Measurements from ENCODE around the gene MINDY4B. TPM values are rescaled to one million over a fixed set of nuclear protein-coding genes. Genes with fewer than 3 reads are reported as not detected.

Gene MINDY4B
- total RNA-seq, 1 donor from 2014 or later = not detected

- Histone ChIP-seq H3K27me3 (no peaks in the 10 kb centered on the region), H3K9me3 (no peaks in the 10 kb centered on the region), H3K27ac (no peak overlapping the region), H3K4me1 (no peaks in the 10 kb centered on the region), H3K4me3 (no peak overlapping the region), H3K36me3 (no peaks in the 10 kb centered on the region)
- intact Hi-C loops (cut with DNase I) = no loop called here
- DNase-seq (ENCODE audit: low spot score in 2 of 2) = no peak
- TF ChIP-seq CTCF (IDR thresholded peaks at IDR 0.05) = no peak
Observed at GRCh38 chr3:150899141-150899540, 6.1 kb downstream of the MINDY4B start.

- Histone ChIP-seq H3K4me3 (no peak overlapping the region), H3K4me1 (no peaks in the 10 kb centered on the region), H3K36me3 (no peaks in the 10 kb centered on the region), H3K9me3 (no peaks in the 10 kb centered on the region), H3K27me3 (no peaks in the 10 kb centered on the region), H3K27ac (no peak overlapping the region)
- no peak for TF ChIP-seq CTCF (IDR thresholded peaks at IDR 0.05)
- DNase-seq (ENCODE audit: low spot score in 2 of 2) = no peak
- intact Hi-C loops (cut with DNase I) = no loop called here
Observed at GRCh38 chr3:150898046-150898754, 7.0 kb downstream of the MINDY4B start.

DNA sequence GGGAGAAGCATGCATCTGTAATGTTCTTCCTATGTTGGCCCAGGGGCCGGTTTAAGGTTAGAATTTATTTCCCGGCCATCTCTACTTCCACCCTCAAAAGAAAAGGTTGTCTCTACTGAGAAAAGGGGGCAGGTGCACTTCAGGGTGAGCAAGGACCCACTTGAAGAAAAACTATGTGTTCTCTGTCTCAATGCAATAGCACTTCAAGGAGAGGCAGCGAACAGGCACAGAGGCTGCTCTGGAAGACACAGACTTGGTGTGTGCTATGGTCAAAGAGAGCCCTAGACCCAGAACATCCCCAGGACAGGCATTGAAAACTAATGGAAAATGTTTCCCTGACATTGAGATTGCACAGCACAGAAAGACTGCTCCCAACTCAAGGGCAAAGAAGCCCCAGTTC lies 7.6 kb downstream of the MINDY4B start:
- intact Hi-C loops (cut with DNase I) = no loop called here

DNA sequence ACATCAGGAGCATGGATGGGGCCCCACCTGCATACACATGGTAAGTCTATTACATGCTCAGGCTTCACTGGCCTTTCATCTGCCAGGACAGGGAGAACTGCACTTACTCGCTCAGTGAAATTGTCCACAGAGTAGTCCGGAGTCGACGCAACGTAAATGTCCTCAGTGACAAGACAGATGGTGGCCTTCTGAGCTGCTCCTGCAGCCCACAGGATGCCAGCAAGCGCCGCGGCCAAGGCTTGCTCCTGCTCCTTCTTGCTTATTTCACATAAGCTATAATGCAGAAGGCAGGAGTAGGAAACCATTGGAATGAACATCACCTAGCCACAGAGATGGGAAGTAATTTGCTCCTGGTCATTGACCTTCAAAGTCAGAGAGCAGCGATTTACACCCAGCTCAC lies 14.4 kb downstream of the MINDY4B start:
- no peaks in the 10 kb centered on the region for H3K36me3 ChIP-seq
- DNase-seq (ENCODE audit: low spot score in 2 of 2) = no peak
- TF ChIP-seq CTCF (IDR thresholded peaks at IDR 0.05) = no peak
- no peak overlapping the region for H3K27ac ChIP-seq
- no peaks in the 10 kb centered on the region for H3K4me1 ChIP-seq
- H3K27me3 ChIP-seq = no peaks in the 10 kb centered on the region
- H3K9me3 ChIP-seq = no peaks in the 10 kb centered on the region
- no peak overlapping the region for H3K4me3 ChIP-seq
- intact Hi-C loops (cut with DNase I) = no loop called here

More for the DNA sequence above, 7.6 kb downstream of the MINDY4B start:
- Histone ChIP-seq H3K9me3 (no peaks in the 10 kb centered on the region), H3K4me1 (no peaks in the 10 kb centered on the region), H3K4me3 (no peak overlapping the region), H3K27ac (no peak overlapping the region), H3K36me3 (no peaks in the 10 kb centered on the region), H3K27me3 (no peaks in the 10 kb centered on the region)
- DNase-seq (ENCODE audit: low spot score in 2 of 2) = no peak
- TF ChIP-seq CTCF (IDR thresholded peaks at IDR 0.05) = no peak

DNA sequence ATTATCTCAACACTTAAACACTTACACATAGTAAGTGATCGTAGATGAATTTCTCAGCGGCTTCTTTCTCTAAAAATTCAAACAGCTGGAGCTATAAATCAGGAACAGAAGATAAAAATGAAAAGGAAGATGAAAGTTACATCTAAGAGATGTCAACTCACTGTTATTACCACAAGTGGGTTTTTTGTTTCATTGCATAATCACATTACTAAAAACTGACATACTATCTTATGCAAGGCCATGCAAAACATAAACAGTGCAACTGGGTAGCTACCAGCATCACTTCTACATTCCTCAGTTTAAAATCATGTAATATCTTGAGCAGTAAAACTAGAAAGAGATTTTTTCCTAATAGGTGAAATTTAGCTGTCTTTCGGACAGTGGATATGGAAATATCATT lies 14.9 kb downstream of the MINDY4B start:
- Histone ChIP-seq H3K9me3 (no peaks in the 10 kb centered on the region), H3K4me1 (no peaks in the 10 kb centered on the region), H3K36me3 (no peaks in the 10 kb centered on the region), H3K27ac (no peak overlapping the region), H3K4me3 (no peak overlapping the region), H3K27me3 (no peaks in the 10 kb centered on the region)
- intact Hi-C loops (cut with DNase I) = no loop called here
- TF ChIP-seq CTCF (IDR thresholded peaks at IDR 0.05) = no peak
- no peak for DNase-seq (ENCODE audit: low spot score in 2 of 2)

- no peak overlapping the region for H3K4me3 ChIP-seq
- H3K27me3 ChIP-seq = no peaks in the 10 kb centered on the region
- no peak for TF ChIP-seq CTCF (IDR thresholded peaks at IDR 0.05)
- DNase-seq (ENCODE audit: low spot score in 2 of 2) = no peak
- no peak overlapping the region for H3K27ac ChIP-seq
- H3K4me1 ChIP-seq = no peaks in the 10 kb centered on the region
- no peaks in the 10 kb centered on the region for H3K9me3 ChIP-seq
- no peaks in the 10 kb centered on the region for H3K36me3 ChIP-seq
- intact Hi-C loops (cut with DNase I) = no loop called here
Observed at GRCh38 chr3:150889106-150889505, 16.1 kb downstream of the MINDY4B start.
